Measurements from ENCODE around the gene PPME1.

DNA sequence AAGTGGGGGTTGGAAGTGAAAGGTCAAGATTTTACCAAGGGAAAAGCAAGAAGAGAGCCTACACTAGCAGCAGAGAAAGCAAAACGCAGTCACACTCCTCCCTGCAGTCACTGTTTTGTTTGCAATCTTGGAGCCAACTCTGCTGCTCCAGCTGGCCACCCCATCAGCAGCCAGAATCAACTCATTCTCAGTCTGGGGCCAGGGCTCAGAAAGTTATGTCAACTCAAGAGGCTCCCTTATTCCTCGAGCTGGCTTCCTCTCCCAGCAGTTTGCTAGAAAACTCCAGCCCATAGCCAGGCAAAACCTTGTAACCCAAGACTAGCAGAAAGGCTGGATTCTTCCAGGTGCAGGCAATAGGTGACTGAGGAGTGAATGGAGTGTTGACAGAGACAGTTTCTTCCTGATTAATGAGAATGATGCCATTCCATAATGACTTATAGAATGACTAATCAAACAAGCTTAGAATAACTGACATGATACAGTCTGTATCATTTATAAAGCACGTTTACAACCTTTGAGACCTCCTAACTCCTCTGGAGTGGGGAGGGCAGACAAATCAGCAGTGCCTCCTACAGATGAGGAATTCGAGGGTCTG is 87.0 kb downstream of the PPME1 start:
- TF ChIP-seq, protein P1, sequence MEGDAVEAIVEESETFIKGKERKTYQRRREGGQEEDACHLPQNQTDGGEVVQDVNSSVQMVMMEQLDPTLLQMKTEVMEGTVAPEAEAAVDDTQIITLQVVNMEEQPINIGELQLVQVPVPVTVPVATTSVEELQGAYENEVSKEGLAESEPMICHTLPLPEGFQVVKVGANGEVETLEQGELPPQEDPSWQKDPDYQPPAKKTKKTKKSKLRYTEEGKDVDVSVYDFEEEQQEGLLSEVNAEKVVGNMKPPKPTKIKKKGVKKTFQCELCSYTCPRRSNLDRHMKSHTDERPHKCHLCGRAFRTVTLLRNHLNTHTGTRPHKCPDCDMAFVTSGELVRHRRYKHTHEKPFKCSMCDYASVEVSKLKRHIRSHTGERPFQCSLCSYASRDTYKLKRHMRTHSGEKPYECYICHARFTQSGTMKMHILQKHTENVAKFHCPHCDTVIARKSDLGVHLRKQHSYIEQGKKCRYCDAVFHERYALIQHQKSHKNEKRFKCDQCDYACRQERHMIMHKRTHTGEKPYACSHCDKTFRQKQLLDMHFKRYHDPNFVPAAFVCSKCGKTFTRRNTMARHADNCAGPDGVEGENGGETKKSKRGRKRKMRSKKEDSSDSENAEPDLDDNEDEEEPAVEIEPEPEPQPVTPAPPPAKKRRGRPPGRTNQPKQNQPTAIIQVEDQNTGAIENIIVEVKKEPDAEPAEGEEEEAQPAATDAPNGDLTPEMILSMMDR (IDR thresholded peaks at IDR 0.05): no peak
- TF ChIP-seq EZH2 (IDR thresholded peaks at IDR 0.05; ENCODE audit: borderline replicate concordance, insufficient read depth, low read depth, low read length, poor library complexity, severe bottlenecking): no peak

Data from B cell (primary cell).